ENCODE data around the gene C14orf180. TPM values are rescaled to one million over a fixed set of nuclear protein-coding genes. Genes with fewer than 3 reads are reported as not detected.

Gene C14orf180
- total RNA-seq, 1 experiment from 2014 or later, result not detected

GRCh38 chr14:104536942-104537612, 42.5 kb upstream of the C14orf180 start:
- Mint-ChIP-seq H3K9me3 (peaks cover 15% of the 10 kb centered on the region), H3K4me3 (no peak overlapping the region), H3K27me3 (ENCODE audit: low read depth) (no peaks in the 10 kb centered on the region; the same call in none of the 2 replicates), H3K4me1 (no peaks in the 10 kb centered on the region), H3K27ac (no peak overlapping the region), H3K36me3 (peaks cover 14% of the 10 kb centered on the region)
- CTCF ChIA-PET, result interaction anchor here (0.6 kb wide), 1 partner anchor 21 kb away, joined by 3 read pairs; no protein-coding TSS in a partner anchor
- ATAC-seq (no peak), DNase-seq (ENCODE audit: low spot score) (no peak)
- POLR2A ChIA-PET, result no interaction called here
- TF ChIP-seq ATF3 (CRISPR knock-in tag; conservative IDR thresholded peaks at IDR 0.05) (no peak), STAT6 (CRISPR knock-in tag; conservative IDR thresholded peaks at IDR 0.05; ENCODE audit: low read depth) (no peak), PREB (CRISPR knock-in tag; IDR thresholded peaks at IDR 0.05; ENCODE audit: borderline replicate concordance) (no peak), PRRX2 (CRISPR knock-in tag; IDR thresholded peaks at IDR 0.05) (no peak), SOX15 (CRISPR knock-in tag; IDR thresholded peaks at IDR 0.05) (no peak), CREB1 (CRISPR knock-in tag; IDR thresholded peaks at IDR 0.05) (no peak), ZNF317 (CRISPR knock-in tag; IDR thresholded peaks at IDR 0.05; ENCODE audit: borderline replicate concordance, low read depth) (no peak), MAX (CRISPR knock-in tag; IDR thresholded peaks at IDR 0.05) (no peak), CBFB (CRISPR knock-in tag; IDR thresholded peaks at IDR 0.05; ENCODE audit: low read depth) (no peak), SMAD3 (CRISPR knock-in tag; IDR thresholded peaks at IDR 0.05; ENCODE audit: borderline replicate concordance) (no peak), NFE2L1 (CRISPR knock-in tag; IDR thresholded peaks at IDR 0.05) (no peak), MXD4 (CRISPR knock-in tag; IDR thresholded peaks at IDR 0.05; ENCODE audit: borderline replicate concordance) (no peak)

- TF ChIP-seq SP1 (CRISPR knock-in tag; conservative IDR thresholded peaks at IDR 0.05) (no peak), ATF1 (CRISPR knock-in tag; IDR thresholded peaks at IDR 0.05) (no peak), ZNF416 (CRISPR knock-in tag; IDR thresholded peaks at IDR 0.05) (no peak)
- Mint-ChIP-seq H3K4me3 (no peak overlapping the region), H3K27me3 (ENCODE audit: low read depth) (no peaks in the 10 kb centered on the region; the same call in none of the 2 replicates), H3K4me1 (peaks cover 2% of the 10 kb centered on the region; the same call in 1 of the 2 replicates), H3K36me3 (peaks cover 14% of the 10 kb centered on the region), H3K9me3 (peaks cover 15% of the 10 kb centered on the region), H3K27ac (no peak overlapping the region)
- no peak for ATAC-seq
- ChIA-PET CTCF (interaction anchor here (0.6 kb wide), 1 partner anchor 22 kb away, joined by 3 read pairs; no protein-coding TSS in a partner anchor), POLR2A (no interaction called here)
- no peak for DNase-seq (ENCODE audit: low spot score)
These were observed 42.0 kb upstream of the C14orf180 start for GRCh38 chr14:104537613-104537988.

GRCh38 chr14:104541905-104542465, 37.6 kb upstream of the C14orf180 start:
- POLR2A ChIA-PET, result no interaction called here
- Mint-ChIP-seq H3K4me1 (peaks cover 4% of the 10 kb centered on the region; the same call in 1 of the 2 replicates), H3K4me3 (no peak overlapping the region), H3K27me3 (ENCODE audit: low read depth) (no peaks in the 10 kb centered on the region; the same call in 1 of the 2 replicates), H3K27ac (no peak overlapping the region), H3K36me3 (no peaks in the 10 kb centered on the region), H3K9me3 (no peaks in the 10 kb centered on the region)
- CTCF ChIA-PET, result interaction anchor here (1.4 kb wide), 1 partner anchor 23 kb away, joined by 5 read pairs; no protein-coding TSS in a partner anchor
- ATAC-seq, result no peak
- TF ChIP-seq MLX (CRISPR knock-in tag; IDR thresholded peaks at IDR 0.05), result no peak
- TF ChIP-seq ZNF232 (CRISPR knock-in tag; IDR thresholded peaks at IDR 0.05), result no peak
- no peak for TF ChIP-seq CREM (CRISPR knock-in tag; IDR thresholded peaks at IDR 0.05)
- DNase-seq (ENCODE audit: low spot score), result no peak
